WTC11 (cell line): ENCODE results near the gene PLCD1. TPM values are rescaled to one million over a fixed set of nuclear protein-coding genes. Genes with fewer than 3 reads are reported as not detected.

Source experiments
- ATAC-seq: fragments of 200-7000 bp; cut with Tn5 transposase; 2 replicates; pipeline ENCODE4 v1.10.0; 2021; ENCODE audit warnings: mild to moderate bottlenecking, moderate library complexity
- CTCF ChIA-PET: fragments of 300-600 bp; sonication (Branson Sonifier 250); formaldehyde crosslinking; loops from one replicate; lab custom pipeline; 2021; ENCODE audit warnings: antibody characterized with exemption; lab: Charles Lee
- POLR2A ChIA-PET: fragments of 350-600 bp; sonication (Branson Sonifier 250); formaldehyde crosslinking; loops from one replicate; lab custom pipeline; 2021; ENCODE audit warnings: antibody characterized with exemption; lab: Charles Lee
- DNase-seq: peaks from one replicate; pipeline ENCODE4 v3.0.0; 2021; ENCODE audit warnings: low spot score
- H3K27ac Mint-ChIP-seq: 2 replicates; pipeline ENCODE4 v1.8.0; 2021; ENCODE audit warnings: mixed read lengths
- H3K27me3 Mint-ChIP-seq: 2 replicates; pipeline ENCODE4 v1.8.0; 2021; ENCODE audit warnings: low read depth, mild to moderate bottlenecking, moderate library complexity, mixed read lengths
- H3K36me3 Mint-ChIP-seq: 2 replicates; pipeline ENCODE4 v1.8.0; 2021; ENCODE audit warnings: mixed read lengths
- H3K4me1 Mint-ChIP-seq: 2 replicates; pipeline ENCODE4 v1.8.0; 2022; ENCODE audit warnings: mixed read lengths
- H3K4me3 Mint-ChIP-seq: 2 replicates; pipeline ENCODE4 v1.8.0; 2021; ENCODE audit warnings: mild to moderate bottlenecking, moderate library complexity, mixed read lengths
- H3K9me3 Mint-ChIP-seq: 2 replicates; pipeline ENCODE4 v1.8.0; 2021; ENCODE audit warnings: mixed read lengths
- ARID4B ChIP-seq: sonication (generic); formaldehyde crosslinking; IDR thresholded peaks from 2 replicates; pipeline ENCODE4 v1.8.0; 2023; ENCODE audit warnings: missing genetic modification reagents, mild to moderate bottlenecking, borderline replicate concordance
- ATF1 ChIP-seq: sonication (generic); formaldehyde crosslinking; IDR thresholded peaks from 2 replicates; pipeline ENCODE4 v1.8.1; 2023; ENCODE audit warnings: mild to moderate bottlenecking, moderate library complexity, missing genetic modification reagents
- ELF4 ChIP-seq: sonication (generic); formaldehyde crosslinking; IDR thresholded peaks from 2 replicates; pipeline ENCODE4 v1.8.1; 2022; ENCODE audit warnings: low read depth, mild to moderate bottlenecking, moderate library complexity, missing genetic modification reagents
- ETV6 ChIP-seq: sonication (generic); formaldehyde crosslinking; IDR thresholded peaks from 2 replicates; pipeline ENCODE4 v1.8.1; 2022; ENCODE audit warnings: mild to moderate bottlenecking, missing genetic modification reagents
- NR3C1 ChIP-seq: sonication (generic); formaldehyde crosslinking; conservative IDR thresholded peaks from 2 replicates; pipeline ENCODE4 v1.8.1; 2023; ENCODE audit warnings: low read depth, mild to moderate bottlenecking, missing genetic modification reagents
- PREB ChIP-seq: sonication (generic); formaldehyde crosslinking; IDR thresholded peaks from 2 replicates; pipeline ENCODE4 v1.8.1; 2022; ENCODE audit warnings: mild to moderate bottlenecking, missing genetic modification reagents, moderate library complexity, borderline replicate concordance
- ZBTB43 ChIP-seq: sonication (generic); formaldehyde crosslinking; IDR thresholded peaks from 2 replicates; pipeline ENCODE4 v1.8.1; 2023; ENCODE audit warnings: mild to moderate bottlenecking, missing genetic modification reagents
- ZNF281 ChIP-seq: sonication (generic); formaldehyde crosslinking; IDR thresholded peaks from 2 replicates; pipeline ENCODE4 v1.8.0; 2023; ENCODE audit warnings: mild to moderate bottlenecking, missing genetic modification reagents
- ZNF396 ChIP-seq: fragments of 250-450 bp; sonication (Bioruptor Pico); IDR thresholded peaks from 2 replicates; pipeline ENCODE4 v1.8.0; 2021; ENCODE audit warnings: mild to moderate bottlenecking, moderate library complexity, borderline replicate concordance
- total RNA-seq: library from RNA; stranded (reverse); gene quantifications from 3 replicates; pipeline ENCODE4 v1.2.3, GENCODE V29; 2021
- TF ChIP-seq, protein P1 (sequence below): fragments of 250-450 bp; sonication (Bioruptor Pico); IDR thresholded peaks from 2 replicates; pipeline ENCODE4 v1.8.0; 2021; ENCODE audit warnings: mild to moderate bottlenecking
- TF ChIP-seq, protein P2 (sequence below): fragments of 250-450 bp; sonication (Bioruptor Pico); conservative IDR thresholded peaks from 2 replicates; pipeline ENCODE4 v1.9.0; 2021; ENCODE audit warnings: mild to moderate bottlenecking
- TF ChIP-seq, protein P3 (sequence below): sonication (generic); formaldehyde crosslinking; IDR thresholded peaks from 2 replicates; pipeline ENCODE4 v1.8.1; 2022; ENCODE audit warnings: missing genetic modification reagents, borderline replicate concordance
- TF ChIP-seq, protein P4 (sequence below): sonication (generic); formaldehyde crosslinking; conservative IDR thresholded peaks from 2 replicates; pipeline ENCODE4 v1.8.1; 2022; ENCODE audit warnings: mild to moderate bottlenecking, missing genetic modification reagents

PLCD1 gene
- total RNA-seq, 1 experiment from 2014 or later = 29.9 TPM

DNA sequence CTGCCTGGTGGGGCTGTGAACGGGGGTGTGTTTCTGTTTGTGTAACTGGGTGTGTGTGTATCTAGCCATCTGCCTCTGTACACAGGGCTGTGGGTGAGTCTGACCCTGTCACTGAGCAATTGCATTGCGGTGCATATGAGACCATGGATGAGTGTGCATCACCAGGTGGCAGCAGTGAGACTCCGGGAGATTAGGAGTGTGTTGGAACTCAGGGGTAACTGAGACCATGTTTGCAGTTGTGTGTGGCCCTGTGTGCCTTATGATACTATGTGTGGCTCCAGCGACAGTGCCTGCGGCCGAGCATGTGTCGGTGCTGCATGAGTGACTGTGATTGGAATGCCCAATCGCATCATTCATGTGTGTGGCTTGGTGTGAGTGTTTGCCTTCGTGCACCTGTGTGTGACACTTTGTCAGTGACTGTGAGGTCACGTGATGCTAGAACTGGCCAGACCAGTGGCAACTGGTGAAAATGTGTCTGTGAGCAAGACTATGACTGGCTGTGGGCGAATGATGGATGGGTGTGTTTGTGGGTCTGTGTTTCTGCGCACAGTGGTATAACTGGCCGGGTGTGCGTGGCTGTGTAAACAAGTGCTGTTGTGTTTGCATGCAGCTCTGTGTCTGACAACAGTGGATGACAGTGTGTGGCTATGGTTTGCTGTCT lies 24.9 kb downstream of the PLCD1 start:
- H3K27me3 Mint-ChIP-seq = no peaks in the 10 kb centered on the region
- ChIA-PET POLR2A (no interaction called here), CTCF (interaction anchor here (0.9 to 1.2 kb wide), 11 partner anchors 10 to 995 kb away, joined by 3 to 25 read pairs (median 5); partner anchors contain the start of genes DLEC1 and PLCD1)
- peak overlapping the region; percentile 76; the same call in 1 of the 2 replicates for H3K27ac Mint-ChIP-seq
- ATAC-seq = peak; percentile 58
- peaks cover 10% of the 10 kb centered on the region; the same call in 1 of the 2 replicates for H3K36me3 Mint-ChIP-seq
- peak; percentile 72 for DNase-seq
- no peaks in the 10 kb centered on the region for H3K9me3 Mint-ChIP-seq
- TF ChIP-seq, protein P1, sequence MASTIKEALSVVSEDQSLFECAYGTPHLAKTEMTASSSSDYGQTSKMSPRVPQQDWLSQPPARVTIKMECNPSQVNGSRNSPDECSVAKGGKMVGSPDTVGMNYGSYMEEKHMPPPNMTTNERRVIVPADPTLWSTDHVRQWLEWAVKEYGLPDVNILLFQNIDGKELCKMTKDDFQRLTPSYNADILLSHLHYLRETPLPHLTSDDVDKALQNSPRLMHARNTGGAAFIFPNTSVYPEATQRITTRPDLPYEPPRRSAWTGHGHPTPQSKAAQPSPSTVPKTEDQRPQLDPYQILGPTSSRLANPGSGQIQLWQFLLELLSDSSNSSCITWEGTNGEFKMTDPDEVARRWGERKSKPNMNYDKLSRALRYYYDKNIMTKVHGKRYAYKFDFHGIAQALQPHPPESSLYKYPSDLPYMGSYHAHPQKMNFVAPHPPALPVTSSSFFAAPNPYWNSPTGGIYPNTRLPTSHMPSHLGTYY (CRISPR knock-in tag) = no peak
- no peak for TF ChIP-seq ZNF281
- TF ChIP-seq ARID4B (CRISPR knock-in tag) = no peak
- no peak for TF ChIP-seq NR3C1
- TF ChIP-seq, protein P2, sequence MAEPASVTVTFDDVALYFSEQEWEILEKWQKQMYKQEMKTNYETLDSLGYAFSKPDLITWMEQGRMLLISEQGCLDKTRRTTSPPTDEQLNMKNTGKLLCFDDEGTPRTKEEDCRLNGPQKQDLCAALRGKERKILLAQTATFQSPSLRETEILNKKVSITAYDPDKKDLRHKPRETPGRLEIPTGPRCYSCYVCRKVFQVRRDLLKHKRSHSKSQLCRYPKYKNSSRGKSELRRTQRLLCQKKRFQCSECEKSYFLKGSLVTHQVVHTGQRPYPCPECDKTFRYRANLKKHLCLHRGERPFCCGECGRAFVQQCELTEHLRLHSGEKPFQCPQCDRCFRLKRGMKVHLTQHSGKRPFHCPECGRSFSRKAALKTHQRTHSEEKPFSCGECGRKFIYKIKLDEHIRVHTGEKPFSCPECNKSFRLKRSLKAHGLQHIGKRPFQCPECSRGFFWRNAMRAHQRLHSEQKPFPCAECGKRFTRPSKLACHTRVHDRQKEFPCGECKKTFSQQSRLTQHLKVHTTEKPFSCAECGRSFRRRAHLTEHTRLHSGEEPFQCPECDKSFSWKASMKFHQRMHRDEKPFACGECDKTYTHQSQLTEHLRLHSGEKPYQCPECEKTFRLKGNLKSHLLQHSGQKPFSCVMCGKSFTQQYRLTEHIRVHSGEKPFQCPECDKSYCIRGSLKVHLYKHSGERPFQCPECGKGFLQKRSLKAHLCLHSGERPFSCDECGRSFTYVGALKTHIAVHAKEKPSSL (CRISPR knock-in tag) = no peak
- no peak for TF ChIP-seq ELF4 (CRISPR knock-in tag)
- no peak for TF ChIP-seq ZBTB43 (CRISPR knock-in tag)
- TF ChIP-seq ZNF396 (CRISPR knock-in tag) = no peak
- TF ChIP-seq, protein P3, sequence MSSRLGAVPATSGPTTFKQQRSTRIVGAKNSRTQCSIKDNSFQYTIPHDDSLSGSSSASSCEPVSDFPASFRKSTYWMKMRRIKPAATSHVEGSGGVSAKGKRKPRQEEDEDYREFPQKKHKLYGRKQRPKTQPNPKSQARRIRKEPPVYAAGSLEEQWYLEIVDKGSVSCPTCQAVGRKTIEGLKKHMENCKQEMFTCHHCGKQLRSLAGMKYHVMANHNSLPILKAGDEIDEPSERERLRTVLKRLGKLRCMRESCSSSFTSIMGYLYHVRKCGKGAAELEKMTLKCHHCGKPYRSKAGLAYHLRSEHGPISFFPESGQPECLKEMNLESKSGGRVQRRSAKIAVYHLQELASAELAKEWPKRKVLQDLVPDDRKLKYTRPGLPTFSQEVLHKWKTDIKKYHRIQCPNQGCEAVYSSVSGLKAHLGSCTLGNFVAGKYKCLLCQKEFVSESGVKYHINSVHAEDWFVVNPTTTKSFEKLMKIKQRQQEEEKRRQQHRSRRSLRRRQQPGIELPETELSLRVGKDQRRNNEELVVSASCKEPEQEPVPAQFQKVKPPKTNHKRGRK (CRISPR knock-in tag) = no peak
- no peak for TF ChIP-seq ATF1 (CRISPR knock-in tag)
- TF ChIP-seq ETV6 (CRISPR knock-in tag) = no peak
- TF ChIP-seq PREB (CRISPR knock-in tag) = no peak
- TF ChIP-seq, protein P4, sequence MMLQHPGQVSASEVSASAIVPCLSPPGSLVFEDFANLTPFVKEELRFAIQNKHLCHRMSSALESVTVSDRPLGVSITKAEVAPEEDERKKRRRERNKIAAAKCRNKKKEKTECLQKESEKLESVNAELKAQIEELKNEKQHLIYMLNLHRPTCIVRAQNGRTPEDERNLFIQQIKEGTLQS (CRISPR knock-in tag) = no peak
- H3K4me3 Mint-ChIP-seq = no peak overlapping the region
- H3K4me1 Mint-ChIP-seq = peaks cover 5% of the 10 kb centered on the region
